GM12892 (cell line): ENCODE measurements around the gene DBF4B.

Experiments used
- DNase-seq: peaks from one replicate; pipeline ENCODE4 v3.0.0; 2011; ENCODE audit not compliant: insufficient read length
- FAIRE-seq: peaks from 2 replicates; lab custom pipeline; 2011; peaks lifted over from hg19 to GRCh38; lab: Jason Lieb, UNC
- POLR2A ChIP-seq: IDR thresholded peaks from 2 replicates; pipeline ENCODE4 v1.6.1; 2011; ENCODE audit warnings: low read depth, low read length, control low read depth
- POLR2AphosphoS5 ChIP-seq: IDR thresholded peaks from 2 replicates; pipeline ENCODE4 v1.6.1; 2011; ENCODE audit warnings: low read depth, low read length, control low read depth
- TAF1 ChIP-seq: IDR thresholded peaks from 2 replicates; pipeline ENCODE4 v1.6.1; 2011; ENCODE audit warnings: low read depth, mild to moderate bottlenecking, control low read depth, low read length, borderline replicate concordance

Gene DBF4B

GRCh38 chr17:44757918-44758413 is 49.5 kb downstream of the DBF4B start:
- TF ChIP-seq POLR2AphosphoS5 (no peak), POLR2A (no peak), TAF1 (no peak)

GRCh38 chr17:44758414-44759085 is 50.1 kb downstream of the DBF4B start, which contains the start of gene ADAM11:
Gene ADAM11, plus strand, starts transcription at chr17:44758988. Its CDS starts 212 bp downstream, at chr17:44759200.
- TF ChIP-seq TAF1, result no peak
- no peak for TF ChIP-seq POLR2A
- no peak for TF ChIP-seq POLR2AphosphoS5
- DNase-seq (no peak), FAIRE-seq (no peak)

More at GRCh38 chr17:44757918-44758413, 49.5 kb downstream of the DBF4B start:
- FAIRE-seq (no peak), DNase-seq (no peak)

GRCh38 chr17:44759086-44759915 is 50.8 kb downstream of the DBF4B start:
- FAIRE-seq (no peak), DNase-seq (no peak)
- no peak for TF ChIP-seq TAF1

GRCh38 chr17:44759916-44760243 is 51.4 kb downstream of the DBF4B start:
- TF ChIP-seq TAF1, result no peak
- no peak for TF ChIP-seq POLR2AphosphoS5
- TF ChIP-seq POLR2A, result no peak
- no peak for FAIRE-seq

GRCh38 chr17:44760474-44761308 is 52.2 kb downstream of the DBF4B start:
- FAIRE-seq (no peak), DNase-seq (no peak)

More at GRCh38 chr17:44759916-44760243, 51.4 kb downstream of the DBF4B start:
- DNase-seq, result no peak

GRCh38 chr17:44761932-44762810 is 53.7 kb downstream of the DBF4B start:
- no peak for TF ChIP-seq POLR2AphosphoS5
- no peak for TF ChIP-seq TAF1
- no peak for TF ChIP-seq POLR2A
- DNase-seq, result no peak
- no peak for FAIRE-seq

More at GRCh38 chr17:44760474-44761308, 52.2 kb downstream of the DBF4B start:
- no peak for TF ChIP-seq POLR2AphosphoS5
- no peak for TF ChIP-seq TAF1
- TF ChIP-seq POLR2A, result no peak

GRCh38 chr17:44763170-44763569 is 54.7 kb downstream of the DBF4B start:
- no peak for TF ChIP-seq POLR2A
- no peak for TF ChIP-seq POLR2AphosphoS5
- no peak for TF ChIP-seq TAF1
- FAIRE-seq (no peak), DNase-seq (no peak)

- FAIRE-seq (no peak), DNase-seq (no peak)
- TF ChIP-seq POLR2AphosphoS5 (no peak), POLR2A (no peak), TAF1 (no peak)
Observed at GRCh38 chr17:44765965-44766364, 57.5 kb downstream of the DBF4B start.

GRCh38 chr17:44766409-44767038 is 58.1 kb downstream of the DBF4B start:
- FAIRE-seq, result no peak
- DNase-seq, result no peak
- TF ChIP-seq TAF1, result no peak
- no peak for TF ChIP-seq POLR2AphosphoS5
- TF ChIP-seq POLR2A, result no peak

GRCh38 chr17:44767493-44767892 is 59.0 kb downstream of the DBF4B start:
- no peak for DNase-seq
- TF ChIP-seq TAF1, result no peak
- no peak for TF ChIP-seq POLR2A
- TF ChIP-seq POLR2AphosphoS5, result no peak
- FAIRE-seq, result no peak
